ENCODE results near the gene KLHL11. TPM values are rescaled to one million over a fixed set of nuclear protein-coding genes. Genes with fewer than 3 reads are reported as not detected.
A peak's percentile ranks its signal among the peaks of the same experiment; 100 is the strongest.

The KLHL11 gene, protein sequence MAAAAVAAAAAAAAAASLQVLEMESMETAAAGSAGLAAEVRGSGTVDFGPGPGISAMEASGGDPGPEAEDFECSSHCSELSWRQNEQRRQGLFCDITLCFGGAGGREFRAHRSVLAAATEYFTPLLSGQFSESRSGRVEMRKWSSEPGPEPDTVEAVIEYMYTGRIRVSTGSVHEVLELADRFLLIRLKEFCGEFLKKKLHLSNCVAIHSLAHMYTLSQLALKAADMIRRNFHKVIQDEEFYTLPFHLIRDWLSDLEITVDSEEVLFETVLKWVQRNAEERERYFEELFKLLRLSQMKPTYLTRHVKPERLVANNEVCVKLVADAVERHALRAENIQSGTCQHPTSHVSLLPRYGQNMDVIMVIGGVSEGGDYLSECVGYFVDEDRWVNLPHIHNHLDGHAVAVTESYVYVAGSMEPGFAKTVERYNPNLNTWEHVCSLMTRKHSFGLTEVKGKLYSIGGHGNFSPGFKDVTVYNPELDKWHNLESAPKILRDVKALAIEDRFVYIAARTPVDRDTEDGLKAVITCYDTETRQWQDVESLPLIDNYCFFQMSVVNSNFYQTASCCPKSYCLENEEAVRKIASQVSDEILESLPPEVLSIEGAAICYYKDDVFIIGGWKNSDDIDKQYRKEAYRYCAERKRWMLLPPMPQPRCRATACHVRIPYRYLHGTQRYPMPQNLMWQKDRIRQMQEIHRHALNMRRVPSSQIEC
- 10 to 100 TPM; 16.4 to 18.0 TPM for total RNA-seq

DNA sequence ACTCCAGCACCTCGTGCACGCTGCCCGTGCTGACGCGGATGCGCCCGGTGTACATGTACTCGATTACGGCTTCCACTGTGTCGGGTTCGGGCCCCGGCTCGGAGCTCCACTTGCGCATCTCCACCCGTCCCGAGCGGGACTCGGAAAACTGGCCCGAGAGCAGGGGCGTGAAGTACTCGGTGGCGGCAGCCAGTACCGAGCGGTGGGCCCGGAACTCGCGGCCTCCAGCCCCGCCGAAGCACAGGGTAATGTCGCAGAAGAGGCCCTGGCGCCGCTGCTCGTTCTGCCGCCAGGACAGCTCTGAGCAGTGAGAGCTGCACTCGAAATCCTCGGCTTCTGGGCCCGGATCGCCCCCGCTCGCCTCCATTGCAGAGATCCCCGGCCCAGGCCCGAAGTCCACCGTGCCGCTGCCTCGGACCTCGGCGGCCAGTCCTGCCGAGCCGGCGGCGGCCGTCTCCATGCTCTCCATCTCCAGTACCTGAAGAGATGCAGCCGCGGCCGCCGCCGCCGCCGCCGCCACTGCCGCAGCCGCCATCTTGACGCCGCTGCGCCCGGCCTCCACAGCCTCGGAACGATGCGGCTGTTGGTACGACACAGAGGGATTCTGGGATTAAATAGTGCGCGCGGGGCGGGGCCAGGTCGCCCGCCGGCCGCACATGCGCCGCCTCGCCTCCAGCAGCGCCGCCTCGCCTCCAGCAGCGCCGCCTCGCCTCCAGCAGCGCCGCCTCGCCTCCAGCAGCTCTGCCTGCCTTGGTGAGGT is at the start of gene KLHL11:
TSS of gene KLHL11 (minus strand) at position 588 of the 760 bp plus-strand sequence. CDS start at position 535, 53 bp downstream.
- no peaks in the 10 kb centered on the region for H3K9me3 Mint-ChIP-seq (ENCODE audit: low read depth)
- H3K36me3 Mint-ChIP-seq (ENCODE audit: low read depth): peaks cover 22% of the 10 kb centered on the region
- ChIA-PET POLR2A (interaction anchor here (0.8 to 1.6 kb wide), 6 partner anchors 8 to 177 kb away, joined by 3 to 7 read pairs (median 4); partner anchors contain the start of genes ACLY, DNAJC7 and NKIRAS2), CTCF (interaction anchor here (0.6 to 1.6 kb wide), 7 partner anchors 13 to 153 kb away, joined by 3 to 5 read pairs (median 4); partner anchors contain the start of genes DNAJC7 and P3H4)
- H3K27ac Mint-ChIP-seq: peak within 1 kb of the TSS; percentile 68
- DNase-seq: peak; percentile 94
- H3K4me1 Mint-ChIP-seq: peaks cover 49% of the 10 kb centered on the region
- intact Hi-C loops (cut with DNase I, micrococcal nuclease): loop anchor here (1.0 to 10.0 kb wide), 13 partner anchors 28 to 1940 kb away; partner anchors contain the start of genes DNAJC7 (in 2 of the 2), NT5C3B (in 2 of the 2), ACLY (in 1 of the 2) and CNP (in 1 of the 2)
- ATAC-seq: peak; percentile 88
- no peak within 1 kb of the TSS for H3K4me3 Mint-ChIP-seq
- H3K27me3 Mint-ChIP-seq: no peaks in the 10 kb centered on the region

- Mint-ChIP-seq H3K27me3 (no peaks in the 10 kb centered on the region), H3K36me3 (ENCODE audit: low read depth) (peaks cover 36% of the 10 kb centered on the region), H3K4me1 (peaks cover 36% of the 10 kb centered on the region), H3K9me3 (ENCODE audit: low read depth) (no peaks in the 10 kb centered on the region), H3K4me3 (no peak overlapping the region), H3K27ac (no peak overlapping the region)
- CTCF ChIA-PET: interaction anchor here (0.6 to 1.0 kb wide), 2 partner anchors 21 to 1082 kb away, joined by 3 to 4 read pairs; no protein-coding TSS in a partner anchor
- POLR2A ChIA-PET: interaction anchor here (1.6 kb wide), 1 partner anchor 15 kb away, joined by 3 read pairs; the partner anchor contains the start of gene ODAD4
- no peak for DNase-seq
- intact Hi-C loops (cut with DNase I, micrococcal nuclease): loop anchor here in 1 of 2 experiments (5.0 kb wide), 1 partner anchor 1098 kb away; no protein-coding TSS in a partner anchor
- no peak for ATAC-seq
Measured at GRCh38 chr17:41915020-41915419, 49.8 kb upstream of the KLHL11 start.

- Mint-ChIP-seq H3K36me3 (ENCODE audit: low read depth) (peaks cover 42% of the 10 kb centered on the region), H3K9me3 (ENCODE audit: low read depth) (no peaks in the 10 kb centered on the region), H3K4me1 (peaks cover 34% of the 10 kb centered on the region), H3K27me3 (no peaks in the 10 kb centered on the region), H3K4me3 (no peak overlapping the region), H3K27ac (peak overlapping the region; percentile 11)
- CTCF ChIA-PET: interaction anchor here (1.0 kb wide), 1 partner anchor 20 kb away, joined by 4 read pairs; no protein-coding TSS in a partner anchor
- ATAC-seq (no peak), DNase-seq (no peak)
- POLR2A ChIA-PET: interaction anchor here (0.6 to 1.6 kb wide), 2 partner anchors 10 to 16 kb away, joined by 3 to 8 read pairs; partner anchors contain the start of gene ODAD4
- intact Hi-C loops (cut with DNase I, micrococcal nuclease): no loop called here
Measured at GRCh38 chr17:41914358-41914766, 49.1 kb upstream of the KLHL11 start.

GRCh38 chr17:41913798-41914197 is 48.6 kb upstream of the KLHL11 start:
- intact Hi-C loops (cut with DNase I, micrococcal nuclease): no loop called here

GRCh38 chr17:41912925-41913324 is 47.7 kb upstream of the KLHL11 start:
- Mint-ChIP-seq H3K27me3 (no peaks in the 10 kb centered on the region), H3K4me3 (no peak overlapping the region), H3K9me3 (ENCODE audit: low read depth) (no peaks in the 10 kb centered on the region), H3K4me1 (peaks cover 33% of the 10 kb centered on the region), H3K36me3 (ENCODE audit: low read depth) (peaks cover 51% of the 10 kb centered on the region), H3K27ac (no peak overlapping the region)
- ChIA-PET POLR2A (no interaction called here), CTCF (interaction anchor here (0.6 to 1.0 kb wide), 2 partner anchors 49 to 593 kb away, joined by 3 read pairs; no protein-coding TSS in a partner anchor)
- DNase-seq (no peak), ATAC-seq (no peak)
- intact Hi-C loops (cut with DNase I, micrococcal nuclease): no loop called here

More at GRCh38 chr17:41913798-41914197, 48.6 kb upstream of the KLHL11 start:
- Mint-ChIP-seq H3K4me3 (no peak overlapping the region), H3K36me3 (ENCODE audit: low read depth) (peaks cover 45% of the 10 kb centered on the region), H3K4me1 (peaks cover 33% of the 10 kb centered on the region), H3K27ac (no peak overlapping the region), H3K27me3 (no peaks in the 10 kb centered on the region), H3K9me3 (ENCODE audit: low read depth) (no peaks in the 10 kb centered on the region)
- POLR2A ChIA-PET: interaction anchor here (0.6 to 1.6 kb wide), 2 partner anchors 10 to 17 kb away, joined by 3 to 8 read pairs; partner anchors contain the start of gene ODAD4
- DNase-seq (no peak), ATAC-seq (no peak)
- CTCF ChIA-PET: interaction anchor here (1.0 kb wide), 1 partner anchor 20 kb away, joined by 4 read pairs; no protein-coding TSS in a partner anchor

- intact Hi-C loops (cut with DNase I, micrococcal nuclease): no loop called here
- H3K9me3 Mint-ChIP-seq (ENCODE audit: low read depth): no peaks in the 10 kb centered on the region
- CTCF ChIA-PET: no interaction called here
- POLR2A ChIA-PET: no interaction called here
- peaks cover 61% of the 10 kb centered on the region for H3K36me3 Mint-ChIP-seq (ENCODE audit: low read depth)
- H3K27ac Mint-ChIP-seq: no peak overlapping the region
- no peak overlapping the region for H3K4me3 Mint-ChIP-seq
- H3K4me1 Mint-ChIP-seq: peaks cover 18% of the 10 kb centered on the region
- DNase-seq: no peak
- ATAC-seq: no peak
- H3K27me3 Mint-ChIP-seq: no peaks in the 10 kb centered on the region
Measured at GRCh38 chr17:41910701-41911391, 45.6 kb upstream of the KLHL11 start.

DNA sequence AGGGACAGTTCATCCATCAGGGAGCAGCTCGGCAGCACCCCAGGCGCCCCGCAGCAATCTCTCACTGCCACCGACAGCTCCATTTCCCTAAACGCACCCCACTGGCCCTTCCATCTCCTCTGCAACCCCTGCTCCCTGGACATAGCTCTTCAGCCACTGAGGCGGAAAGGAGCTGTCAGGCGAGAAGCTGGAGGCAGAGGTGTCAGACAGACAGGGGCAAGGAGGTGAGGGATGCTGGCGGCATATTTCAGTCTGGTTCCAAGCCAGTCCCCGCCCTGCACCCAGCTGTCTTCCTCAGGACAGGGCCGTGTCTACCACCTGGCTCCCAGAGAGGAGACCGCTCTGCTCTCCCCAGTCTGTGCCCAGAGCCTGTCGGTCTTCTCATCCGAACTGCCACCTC is 43.9 kb upstream of the KLHL11 start:
- no peak overlapping the region for H3K4me3 Mint-ChIP-seq
- intact Hi-C loops (cut with DNase I, micrococcal nuclease): no loop called here
- DNase-seq: no peak
- no peaks in the 10 kb centered on the region for H3K27me3 Mint-ChIP-seq
- CTCF ChIA-PET: no interaction called here
- H3K27ac Mint-ChIP-seq: no peak overlapping the region
- peaks cover 6% of the 10 kb centered on the region for H3K4me1 Mint-ChIP-seq
- no peaks in the 10 kb centered on the region for H3K9me3 Mint-ChIP-seq (ENCODE audit: low read depth)
- POLR2A ChIA-PET: interaction anchor here (0.6 to 1.0 kb wide), 2 partner anchors 57 to 119 kb away, joined by 3 to 4 read pairs; partner anchors contain the start of gene CNP
- peaks cover 68% of the 10 kb centered on the region for H3K36me3 Mint-ChIP-seq (ENCODE audit: low read depth)
- ATAC-seq: no peak

GRCh38 chr17:41907633-41908539 is 42.7 kb upstream of the KLHL11 start:
- Mint-ChIP-seq H3K27me3 (no peaks in the 10 kb centered on the region), H3K4me1 (no peaks in the 10 kb centered on the region), H3K4me3 (no peak overlapping the region), H3K36me3 (ENCODE audit: low read depth) (peaks cover 72% of the 10 kb centered on the region), H3K9me3 (ENCODE audit: low read depth) (no peaks in the 10 kb centered on the region), H3K27ac (no peak overlapping the region)
- ChIA-PET POLR2A (interaction anchor here (1.0 kb wide), 1 partner anchor 11 kb away, joined by 3 read pairs; the partner anchor contains the start of gene ACLY), CTCF (interaction anchor here (0.6 to 0.8 kb wide), 2 partner anchors 10 to 198 kb away, joined by 3 read pairs; no protein-coding TSS in a partner anchor)
- intact Hi-C loops (cut with DNase I, micrococcal nuclease): no loop called here
- ATAC-seq: no peak
- no peak for DNase-seq

DNA sequence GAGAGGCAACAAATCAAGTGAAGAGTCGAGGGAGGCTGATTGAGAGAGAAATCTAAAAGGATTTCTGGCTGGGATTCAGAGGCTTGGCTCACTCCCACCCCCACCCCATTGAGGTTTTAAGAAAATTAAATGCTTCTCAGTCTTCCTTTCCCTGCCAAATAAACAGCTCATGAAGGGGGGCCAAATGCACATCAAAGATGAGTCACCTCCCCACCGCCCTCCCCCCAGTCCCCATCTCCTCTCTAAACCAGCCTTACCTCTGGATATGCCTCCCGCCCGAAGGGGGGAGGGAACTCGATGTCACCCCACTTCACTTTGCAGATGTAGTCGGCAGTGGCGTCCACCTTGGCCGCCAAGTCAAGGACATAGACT is 41.9 kb upstream of the KLHL11 start:
- ChIA-PET CTCF (interaction anchor here (0.6 kb wide), 1 partner anchor 197 kb away, joined by 3 read pairs; no protein-coding TSS in a partner anchor), POLR2A (interaction anchor here (1.0 kb wide), 1 partner anchor 11 kb away, joined by 3 read pairs; the partner anchor contains the start of gene ACLY)
- no peak overlapping the region for H3K27ac Mint-ChIP-seq
- no peak overlapping the region for H3K4me3 Mint-ChIP-seq
- intact Hi-C loops (cut with DNase I, micrococcal nuclease): no loop called here
- H3K9me3 Mint-ChIP-seq (ENCODE audit: low read depth): no peaks in the 10 kb centered on the region
- H3K4me1 Mint-ChIP-seq: no peaks in the 10 kb centered on the region
- DNase-seq: no peak
- no peaks in the 10 kb centered on the region for H3K27me3 Mint-ChIP-seq
- ATAC-seq: no peak
- H3K36me3 Mint-ChIP-seq (ENCODE audit: low read depth): peaks cover 67% of the 10 kb centered on the region
